ENCODE measurements around the gene BICD1.
A peak's percentile ranks its signal among the peaks of the same experiment; 100 is the strongest.

BICD1 gene

DNA sequence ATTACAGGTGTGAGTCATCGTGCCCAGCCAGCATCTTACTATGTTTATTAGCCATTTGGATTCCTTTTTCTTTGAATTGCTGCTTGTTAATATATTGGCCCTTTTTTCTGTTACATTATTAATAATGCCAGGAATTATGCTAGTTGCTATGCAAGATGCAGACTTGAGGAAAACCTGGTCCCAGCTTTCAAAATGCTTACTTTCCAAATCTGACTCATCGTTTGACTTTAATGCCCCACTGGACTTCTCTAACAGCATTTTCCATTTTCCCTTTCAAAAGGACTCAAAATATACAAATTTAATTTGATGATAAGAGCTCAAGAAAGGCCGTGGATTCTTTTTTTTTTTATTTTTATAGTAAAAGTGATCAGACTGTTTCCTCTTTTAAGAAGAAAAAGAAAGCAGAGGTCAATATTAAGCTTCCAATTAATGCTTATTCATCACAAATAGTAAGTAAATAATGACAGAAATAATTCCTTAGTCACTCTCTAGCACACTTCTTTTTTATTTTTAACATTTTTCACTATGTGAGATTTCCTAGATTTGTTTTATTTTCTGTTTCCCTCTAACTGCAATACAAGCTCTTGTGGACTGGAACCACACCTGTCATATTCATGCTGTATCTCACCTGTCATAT lies 146.6 kb downstream of the BICD1 start:
- Histone ChIP-seq H3K36me3 (ENCODE audit: insufficient read depth, insufficient read length, low read length) (peaks cover 9% of the 10 kb centered on the region), H3K4me1 (ENCODE audit: insufficient read depth, insufficient read length) (no peaks in the 10 kb centered on the region), H3K4me3 (ENCODE audit: insufficient read length, low read depth) (no peak overlapping the region), H3K27me3 (ENCODE audit: insufficient read depth, insufficient read length) (no peaks in the 10 kb centered on the region), H3K9me3 (ENCODE audit: insufficient read depth, low read length) (peaks cover 18% of the 10 kb centered on the region), H3K9ac (ENCODE audit: insufficient read length, low read depth) (no peak overlapping the region)
- DNase-seq (ENCODE audit: low read depth, low spot score): no peak
- TF ChIP-seq SUZ12 (IDR thresholded peaks at IDR 0.05; ENCODE audit: extremely low read depth, insufficient read depth, insufficient read length): no peak

DNA sequence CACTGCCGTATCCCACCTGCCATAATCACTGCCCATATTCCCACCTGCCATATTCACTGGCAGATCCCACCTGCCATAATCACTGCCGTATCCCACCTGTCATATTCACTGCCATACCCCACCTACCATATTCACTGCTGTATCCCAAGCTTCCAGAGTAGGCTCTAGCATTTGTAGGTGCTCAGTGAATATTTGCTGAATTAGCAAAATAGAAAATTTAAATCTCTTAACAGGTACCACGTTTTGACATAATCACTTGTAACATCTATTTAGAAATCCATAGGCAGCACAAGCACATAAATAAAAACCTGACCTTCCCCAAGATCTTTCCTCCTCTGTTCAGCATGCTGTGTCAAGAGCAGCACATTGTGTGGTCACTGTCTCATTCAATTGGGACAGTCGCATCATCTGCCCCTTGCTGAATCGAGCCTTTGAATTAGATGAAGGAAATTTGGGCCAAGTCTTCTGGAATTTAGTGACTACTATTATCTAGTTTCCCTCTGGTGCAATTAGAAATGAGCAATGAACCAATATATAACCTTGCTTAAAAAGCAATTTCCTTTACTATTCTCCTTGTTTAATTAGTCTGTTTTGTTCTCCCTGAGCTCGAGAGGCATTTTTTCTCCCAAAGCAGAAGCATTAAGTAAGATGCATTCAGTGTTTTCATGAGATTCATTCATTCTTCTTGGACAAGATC lies 147.8 kb downstream of the BICD1 start:
- H3K4me3 ChIP-seq (ENCODE audit: insufficient read length, low read depth): no peak overlapping the region
- H3K4me1 ChIP-seq (ENCODE audit: insufficient read depth, insufficient read length): no peaks in the 10 kb centered on the region
- H3K9me3 ChIP-seq (ENCODE audit: insufficient read depth, low read length): peaks cover 12% of the 10 kb centered on the region
- peaks cover 9% of the 10 kb centered on the region for H3K36me3 ChIP-seq (ENCODE audit: insufficient read depth, insufficient read length, low read length)
- DNase-seq (ENCODE audit: low read depth, low spot score): no peak
- no peak for TF ChIP-seq YY1 (IDR thresholded peaks at IDR 0.05; ENCODE audit: insufficient read depth, insufficient read length)
- no peak for TF ChIP-seq SUZ12 (IDR thresholded peaks at IDR 0.05; ENCODE audit: extremely low read depth, insufficient read depth, insufficient read length)
- no peak for TF ChIP-seq ZNF274 (IDR thresholded peaks at IDR 0.05; ENCODE audit: low read depth, low read length)
- H3K27me3 ChIP-seq (ENCODE audit: insufficient read depth, insufficient read length): no peaks in the 10 kb centered on the region
- no peak overlapping the region for H3K9ac ChIP-seq (ENCODE audit: insufficient read length, low read depth)

DNA sequence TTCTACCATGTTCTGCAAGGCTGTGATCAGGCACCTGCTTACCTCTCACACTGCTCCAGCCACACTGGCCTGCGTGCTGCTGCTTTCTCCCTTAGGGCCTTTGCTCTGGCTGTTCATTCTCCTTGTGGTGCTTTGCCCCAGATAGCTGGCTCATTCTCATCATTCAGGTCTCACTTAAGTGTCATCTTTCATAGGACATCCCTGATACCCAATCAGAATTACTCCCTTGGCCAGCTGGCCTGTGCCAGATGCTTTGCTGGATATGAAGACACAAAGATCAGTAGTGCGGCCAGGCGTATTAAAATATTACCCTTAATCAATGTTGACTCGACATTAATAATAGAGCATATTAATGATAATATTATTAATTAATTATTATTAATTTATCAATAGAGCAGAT lies 148.9 kb downstream of the BICD1 start:
- TF ChIP-seq YY1 (IDR thresholded peaks at IDR 0.05; ENCODE audit: insufficient read depth, insufficient read length) (no peak), SUZ12 (IDR thresholded peaks at IDR 0.05; ENCODE audit: extremely low read depth, insufficient read depth, insufficient read length) (no peak), ZNF274 (IDR thresholded peaks at IDR 0.05; ENCODE audit: low read depth, low read length) (no peak)
- H3K9me3 ChIP-seq (ENCODE audit: insufficient read depth, low read length): peaks cover 12% of the 10 kb centered on the region
- H3K27me3 ChIP-seq (ENCODE audit: insufficient read depth, insufficient read length): no peaks in the 10 kb centered on the region
- DNase-seq (ENCODE audit: low read depth, low spot score): no peak
- H3K36me3 ChIP-seq (ENCODE audit: insufficient read depth, insufficient read length, low read length): peaks cover 9% of the 10 kb centered on the region
- no peak overlapping the region for H3K9ac ChIP-seq (ENCODE audit: insufficient read length, low read depth)
- H3K4me1 ChIP-seq (ENCODE audit: insufficient read depth, insufficient read length): no peaks in the 10 kb centered on the region
- H3K4me3 ChIP-seq (ENCODE audit: insufficient read length, low read depth): no peak overlapping the region

DNA sequence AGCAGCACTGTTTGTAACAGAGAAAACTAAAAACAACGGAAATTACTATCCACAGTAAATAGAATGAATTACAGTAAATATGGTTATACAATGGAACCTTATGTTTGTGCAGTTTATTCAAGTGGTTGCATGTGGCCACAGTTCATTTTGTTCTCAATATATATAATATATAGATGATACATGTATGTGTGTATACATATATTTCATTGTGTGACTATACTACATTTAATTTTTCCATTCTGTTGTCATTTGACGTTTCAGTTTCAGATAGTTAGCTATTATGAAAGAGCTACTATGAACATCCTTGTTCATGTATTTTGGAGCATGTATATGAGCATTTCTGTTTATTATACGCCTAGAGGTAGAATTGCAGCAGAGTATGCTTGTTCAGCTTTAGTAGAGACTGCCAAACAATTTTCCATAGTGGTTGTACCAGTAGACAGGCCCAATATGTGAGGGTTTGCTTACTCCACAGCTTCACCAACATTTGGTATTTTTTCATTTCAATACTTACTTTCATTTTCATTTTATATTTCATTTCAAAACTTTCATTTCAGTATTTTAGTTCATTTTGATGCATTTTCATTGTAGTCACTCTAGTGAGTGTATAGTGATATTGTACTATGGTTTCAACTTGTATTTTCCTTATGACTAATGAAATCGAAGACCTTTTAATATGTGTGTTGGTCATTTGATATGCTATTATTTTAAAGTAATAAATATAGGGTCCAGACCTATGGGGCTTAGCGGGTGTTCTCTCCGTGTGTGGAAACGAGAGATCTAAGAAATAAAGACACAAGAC lies 151.2 kb downstream of the BICD1 start:
- no peaks in the 10 kb centered on the region for H3K4me1 ChIP-seq (ENCODE audit: insufficient read depth, insufficient read length)
- H3K9me3 ChIP-seq (ENCODE audit: insufficient read depth, low read length): peaks cover 12% of the 10 kb centered on the region
- TF ChIP-seq YY1 (IDR thresholded peaks at IDR 0.05; ENCODE audit: insufficient read depth, insufficient read length) (no peak), ZNF274 (IDR thresholded peaks at IDR 0.05; ENCODE audit: low read depth, low read length) (no peak)
- no peak for DNase-seq (ENCODE audit: low read depth, low spot score)
- H3K4me3 ChIP-seq (ENCODE audit: insufficient read length, low read depth): no peak overlapping the region
- H3K27me3 ChIP-seq (ENCODE audit: insufficient read depth, insufficient read length): no peaks in the 10 kb centered on the region
- peaks cover 9% of the 10 kb centered on the region for H3K36me3 ChIP-seq (ENCODE audit: insufficient read depth, insufficient read length, low read length)
- no peak overlapping the region for H3K9ac ChIP-seq (ENCODE audit: insufficient read length, low read depth)

DNA sequence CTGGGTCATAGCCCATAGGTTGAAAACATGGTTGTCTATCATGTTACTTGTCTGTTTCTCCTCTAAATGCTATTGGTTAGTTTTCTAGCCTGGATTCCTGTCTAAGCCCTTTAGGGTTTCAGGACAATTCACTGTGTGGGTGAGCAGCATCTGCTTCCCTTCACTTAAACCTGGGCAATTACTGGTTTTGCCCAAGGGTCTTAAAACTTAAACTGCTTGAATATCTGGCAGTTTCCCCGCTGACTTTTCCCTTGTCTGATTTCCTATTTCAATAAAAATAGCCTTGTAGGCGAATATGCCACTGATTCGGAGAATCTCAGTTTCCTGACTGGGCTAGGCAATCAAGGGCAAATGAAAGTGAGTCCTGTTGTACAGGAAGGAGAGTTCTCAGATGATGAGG lies 154.0 kb downstream of the BICD1 start:
- no peak for DNase-seq (ENCODE audit: low read depth, low spot score)
- H3K4me3 ChIP-seq (ENCODE audit: insufficient read length, low read depth): no peak overlapping the region

DNA sequence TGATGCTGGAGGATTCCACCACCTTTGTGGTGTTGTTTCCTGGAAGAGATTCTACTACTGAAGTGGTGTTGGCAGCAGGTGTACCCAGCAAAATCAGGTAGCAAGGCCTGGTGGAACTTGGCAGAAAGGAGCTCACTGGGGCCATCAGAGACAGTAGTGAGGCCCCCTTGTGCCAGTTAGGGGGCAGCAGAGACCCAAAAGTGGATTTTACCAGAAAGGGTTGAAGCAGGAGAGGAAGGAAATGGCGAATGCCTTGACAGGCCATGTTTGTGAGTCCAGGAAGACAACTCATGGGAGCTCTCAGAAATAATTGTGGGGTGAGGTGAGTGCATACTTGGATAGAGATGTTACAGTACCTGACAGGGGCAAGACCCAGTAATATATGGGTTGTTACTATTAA lies 155.0 kb downstream of the BICD1 start:
- Histone ChIP-seq H3K9ac (ENCODE audit: insufficient read length, low read depth) (no peak overlapping the region), H3K9me3 (ENCODE audit: insufficient read depth, low read length) (peaks cover 12% of the 10 kb centered on the region), H3K27me3 (ENCODE audit: insufficient read depth, insufficient read length) (no peaks in the 10 kb centered on the region), H3K36me3 (ENCODE audit: insufficient read depth, insufficient read length, low read length) (no peaks in the 10 kb centered on the region), H3K4me3 (ENCODE audit: insufficient read length, low read depth) (no peak overlapping the region), H3K4me1 (ENCODE audit: insufficient read depth, insufficient read length) (no peaks in the 10 kb centered on the region)
- TF ChIP-seq SUZ12 (IDR thresholded peaks at IDR 0.05; ENCODE audit: extremely low read depth, insufficient read depth, insufficient read length) (no peak), ZNF274 (IDR thresholded peaks at IDR 0.05; ENCODE audit: low read depth, low read length) (no peak), YY1 (IDR thresholded peaks at IDR 0.05; ENCODE audit: insufficient read depth, insufficient read length) (no peak)
- DNase-seq (ENCODE audit: low read depth, low spot score): peak; percentile 57

More for the DNA sequence above, 154.0 kb downstream of the BICD1 start:
- Histone ChIP-seq H3K36me3 (ENCODE audit: insufficient read depth, insufficient read length, low read length) (no peaks in the 10 kb centered on the region), H3K27me3 (ENCODE audit: insufficient read depth, insufficient read length) (no peaks in the 10 kb centered on the region), H3K4me1 (ENCODE audit: insufficient read depth, insufficient read length) (no peaks in the 10 kb centered on the region), H3K9me3 (ENCODE audit: insufficient read depth, low read length) (peaks cover 12% of the 10 kb centered on the region), H3K9ac (ENCODE audit: insufficient read length, low read depth) (no peak overlapping the region)
- TF ChIP-seq ZNF274 (IDR thresholded peaks at IDR 0.05; ENCODE audit: low read depth, low read length): no peak
- TF ChIP-seq YY1 (IDR thresholded peaks at IDR 0.05; ENCODE audit: insufficient read depth, insufficient read length): no peak
- no peak for TF ChIP-seq SUZ12 (IDR thresholded peaks at IDR 0.05; ENCODE audit: extremely low read depth, insufficient read depth, insufficient read length)

DNA sequence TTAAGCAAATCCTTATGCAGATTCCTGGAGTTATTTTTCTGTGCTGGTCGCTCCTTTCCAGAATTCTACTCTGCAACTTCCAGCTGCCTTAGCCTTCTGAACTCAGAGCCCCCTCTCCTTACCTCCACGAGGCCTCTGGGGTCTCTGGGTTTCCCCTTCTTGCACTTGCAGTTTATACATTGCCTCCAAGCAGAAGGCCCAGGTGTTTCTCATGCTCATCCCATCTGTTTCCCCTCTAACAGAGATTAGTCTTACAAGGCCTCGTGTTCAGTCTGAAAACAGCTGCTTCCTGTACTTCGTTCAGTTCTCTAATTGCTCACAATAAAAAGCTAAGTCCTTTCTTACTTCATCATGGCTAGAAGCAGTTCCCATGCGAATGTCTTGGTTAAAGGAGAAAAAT lies 158.3 kb downstream of the BICD1 start:
- Histone ChIP-seq H3K9ac (ENCODE audit: insufficient read length, low read depth) (no peak overlapping the region), H3K9me3 (ENCODE audit: insufficient read depth, low read length) (no peaks in the 10 kb centered on the region), H3K4me1 (ENCODE audit: insufficient read depth, insufficient read length) (no peaks in the 10 kb centered on the region), H3K36me3 (ENCODE audit: insufficient read depth, insufficient read length, low read length) (no peaks in the 10 kb centered on the region), H3K27me3 (ENCODE audit: insufficient read depth, insufficient read length) (no peaks in the 10 kb centered on the region), H3K4me3 (ENCODE audit: insufficient read length, low read depth) (no peak overlapping the region)
- DNase-seq (ENCODE audit: low read depth, low spot score): no peak
- TF ChIP-seq ZNF274 (IDR thresholded peaks at IDR 0.05; ENCODE audit: low read depth, low read length): no peak
- no peak for TF ChIP-seq SUZ12 (IDR thresholded peaks at IDR 0.05; ENCODE audit: extremely low read depth, insufficient read depth, insufficient read length)
- TF ChIP-seq YY1 (IDR thresholded peaks at IDR 0.05; ENCODE audit: insufficient read depth, insufficient read length): no peak

Data from NT2/D1 (cell line).